Measurements from ENCODE around the gene FAAH. TPM values are rescaled to one million over a fixed set of nuclear protein-coding genes. Genes with fewer than 3 reads are reported as not detected.

Gene FAAH
- polyA plus RNA-seq, 3 donors, result 20.8 to 34.7 (median 24.6) TPM

GRCh38 chr1:46411601-46412341 lies 17.7 kb downstream of the FAAH start:
- DNase-seq (ENCODE audit: extremely low read depth in 1 of 11, low read depth in 9 of 11, low spot score in 4 of 11), result no peak

GRCh38 chr1:46412893-46413595 lies 18.9 kb downstream of the FAAH start:
- DNase-seq (ENCODE audit: extremely low read depth in 1 of 11, low read depth in 9 of 11, low spot score in 4 of 11), result no peak

GRCh38 chr1:46413596-46413985 lies 19.5 kb downstream of the FAAH start:
- DNase-seq (ENCODE audit: extremely low read depth in 1 of 11, low read depth in 9 of 11, low spot score in 4 of 11), result no peak

- no peak for DNase-seq (ENCODE audit: extremely low read depth in 1 of 11, low read depth in 9 of 11, low spot score in 4 of 11)
Measured at GRCh38 chr1:46415514-46415913, 21.4 kb downstream of the FAAH start.

- DNase-seq (ENCODE audit: extremely low read depth in 1 of 11, low read depth in 9 of 11, low spot score in 4 of 11), result no peak
Measured at GRCh38 chr1:46418976-46419375, 24.9 kb downstream of the FAAH start.

- no peak for DNase-seq (ENCODE audit: extremely low read depth in 1 of 11, low read depth in 9 of 11, low spot score in 4 of 11)
Measured at GRCh38 chr1:46420533-46420915, 26.4 kb downstream of the FAAH start.

GRCh38 chr1:46421739-46422138 lies 27.6 kb downstream of the FAAH start:
- DNase-seq (ENCODE audit: extremely low read depth in 1 of 11, low read depth in 9 of 11, low spot score in 4 of 11), result no peak

GRCh38 chr1:46422261-46422871 lies 28.2 kb downstream of the FAAH start:
- DNase-seq (ENCODE audit: extremely low read depth in 1 of 11, low read depth in 9 of 11, low spot score in 4 of 11), result no peak

GRCh38 chr1:46423574-46424240 lies 29.6 kb downstream of the FAAH start:
- DNase-seq (ENCODE audit: extremely low read depth in 1 of 11, low read depth in 9 of 11, low spot score in 4 of 11), result no peak

GRCh38 chr1:46424730-46425129 lies 30.6 kb downstream of the FAAH start:
- DNase-seq (ENCODE audit: extremely low read depth in 1 of 11, low read depth in 9 of 11, low spot score in 4 of 11), result no peak

GRCh38 chr1:46425726-46426125 lies 31.6 kb downstream of the FAAH start:
- DNase-seq (ENCODE audit: extremely low read depth in 1 of 11, low read depth in 9 of 11, low spot score in 4 of 11), result no peak

- DNase-seq (ENCODE audit: extremely low read depth in 1 of 11, low read depth in 9 of 11, low spot score in 4 of 11), result no peak
Measured at GRCh38 chr1:46427541-46427940, 33.4 kb downstream of the FAAH start.

- no peak for DNase-seq (ENCODE audit: extremely low read depth in 1 of 11, low read depth in 9 of 11, low spot score in 4 of 11)
Measured at GRCh38 chr1:46429436-46429835, 35.3 kb downstream of the FAAH start.

GRCh38 chr1:46431695-46432094 lies 37.6 kb downstream of the FAAH start:
- no peak for DNase-seq (ENCODE audit: extremely low read depth in 1 of 11, low read depth in 9 of 11, low spot score in 4 of 11)

GRCh38 chr1:46432781-46433327 lies 38.7 kb downstream of the FAAH start:
- DNase-seq (ENCODE audit: extremely low read depth in 1 of 11, low read depth in 9 of 11, low spot score in 4 of 11), result no peak

- no peak for DNase-seq (ENCODE audit: extremely low read depth in 1 of 11, low read depth in 9 of 11, low spot score in 4 of 11)
Measured at GRCh38 chr1:46434358-46434757, 40.2 kb downstream of the FAAH start.

- DNase-seq (ENCODE audit: extremely low read depth in 1 of 11, low read depth in 9 of 11, low spot score in 4 of 11), result no peak
Measured at GRCh38 chr1:46436844-46437243, 42.7 kb downstream of the FAAH start.

- no peak for DNase-seq (ENCODE audit: extremely low read depth in 1 of 11, low read depth in 9 of 11, low spot score in 4 of 11)
Measured at GRCh38 chr1:46437723-46438122, 43.6 kb downstream of the FAAH start.

GRCh38 chr1:46438346-46438745 lies 44.2 kb downstream of the FAAH start:
- no peak for DNase-seq (ENCODE audit: extremely low read depth in 1 of 11, low read depth in 9 of 11, low spot score in 4 of 11)

- DNase-seq (ENCODE audit: extremely low read depth in 1 of 11, low read depth in 9 of 11, low spot score in 4 of 11), result no peak
Measured at GRCh38 chr1:46440478-46440877, 46.4 kb downstream of the FAAH start.

Measured in renal cortex interstitium (tissue), 11 donors.